Measurements from ENCODE around the gene SDHC.

DNA sequence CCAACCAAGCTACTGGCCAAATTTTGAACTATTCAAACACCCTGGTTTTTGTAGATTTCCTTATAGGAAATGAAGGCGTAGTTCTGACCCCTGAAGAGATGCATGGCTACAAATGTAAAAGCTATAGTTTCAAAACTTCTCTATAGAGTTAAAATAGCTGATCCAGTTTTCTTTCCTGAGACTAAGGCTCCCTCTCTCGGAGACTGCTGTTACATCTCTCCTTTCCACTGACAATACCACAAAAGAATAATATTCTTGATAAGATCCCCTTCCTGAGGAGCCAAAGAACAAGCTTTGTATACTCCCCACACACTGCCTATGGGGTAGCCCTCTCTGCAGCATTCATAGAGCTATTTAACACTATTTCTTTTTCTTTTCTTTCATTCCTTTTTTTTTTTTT is 60.2 kb downstream of the SDHC start:
- TF ChIP-seq POLR2AphosphoS5 (IDR thresholded peaks at IDR 0.05; ENCODE audit: borderline replicate concordance, low read depth, low read length) (no peak), EZH2 (IDR thresholded peaks at IDR 0.05) (no peak), FOXP2 (optimal IDR thresholded peaks at IDR 0.05; ENCODE audit: control extremely low read depth, extremely low read length, insufficient read depth) (no peak)
